ENCODE results near the gene PIK3CA. TPM values are rescaled to one million over a fixed set of nuclear protein-coding genes. Genes with fewer than 3 reads are reported as not detected.

The PIK3CA gene
- total and polyA plus RNA-seq, 10 donors, result 4.9 to 40.2 (median 30.9) TPM

- Histone ChIP-seq H3K27ac (no peak overlapping the region), H3K27me3 (replicated peaks in 1 of 7) (no peaks in the 10 kb centered on the region), H3K36me3 (no peaks in the 10 kb centered on the region), H3K4me1 (peaks cover 6 to 51% (median 29%) of the 10 kb centered on the region in 6 donors), H3K9me3 (peaks cover 0 to 30% (median 20%) of the 10 kb centered on the region in 8 donors), H3K4me3 (no peak overlapping the region)
- TF ChIP-seq POLR2AphosphoS5 (IDR thresholded peaks at IDR 0.05), result no peak
- TF ChIP-seq CTCF (IDR thresholded peaks at IDR 0.05 in 8 of 11, conservative IDR thresholded peaks at IDR 0.05 in 3 of 11), result no peak
- TF ChIP-seq POLR2A (IDR thresholded peaks at IDR 0.05), result no peak
- no peak for DNase-seq
- WGBS, 5 donors, result 77 to 91% (median 85%) methylated on average over 4 of the region's 4 CpGs
- intact Hi-C loops (cut with DNase I; ENCODE audit: low total_unique reads), result no loop called here
Observed at GRCh38 chr3:179264449-179264848, 116.3 kb downstream of the PIK3CA start.

GRCh38 chr3:179265092-179265491, 116.9 kb downstream of the PIK3CA start:
- no peak for DNase-seq
- H3K27ac ChIP-seq, result no peak overlapping the region
- H3K4me3 ChIP-seq, result no peak overlapping the region
- 87 to 100% (median 92%) methylated on average over 1 of the region's 1 CpG for WGBS, 5 donors
- intact Hi-C loops (cut with DNase I; ENCODE audit: low total_unique reads), result no loop called here
- H3K27me3 ChIP-seq (replicated peaks in 1 of 7), result no peaks in the 10 kb centered on the region
- no peaks in the 10 kb centered on the region for H3K36me3 ChIP-seq
- H3K9me3 ChIP-seq, result peaks cover 0 to 23% (median 14%) of the 10 kb centered on the region in 8 donors
- H3K4me1 ChIP-seq, result peaks cover 6 to 51% (median 29%) of the 10 kb centered on the region in 6 donors
- TF ChIP-seq POLR2AphosphoS5 (IDR thresholded peaks at IDR 0.05) (no peak), POLR2A (IDR thresholded peaks at IDR 0.05) (no peak), CTCF (IDR thresholded peaks at IDR 0.05 in 8 of 11, conservative IDR thresholded peaks at IDR 0.05 in 3 of 11) (no peak)

- Histone ChIP-seq H3K27me3 (replicated peaks in 1 of 7) (no peaks in the 10 kb centered on the region), H3K27ac (peak overlapping the region in 1 of 8 donors; percentile 51), H3K4me1 (peaks cover 6 to 51% (median 29%) of the 10 kb centered on the region in 6 donors), H3K4me3 (peak overlapping the region in 1 of 8 donors; percentile 45), H3K36me3 (no peaks in the 10 kb centered on the region), H3K9me3 (peaks cover 0 to 16% (median 8%) of the 10 kb centered on the region in 8 donors)
- intact Hi-C loops (cut with DNase I; ENCODE audit: low total_unique reads), result no loop called here
- no peak for DNase-seq
- WGBS, 5 donors, result 34 to 66% (median 51%) methylated on average over 4 of the region's 4 CpGs
- TF ChIP-seq CTCF (IDR thresholded peaks at IDR 0.05 in 8 of 11, conservative IDR thresholded peaks at IDR 0.05 in 3 of 11), result no peak
- no peak for TF ChIP-seq POLR2A (IDR thresholded peaks at IDR 0.05)
- TF ChIP-seq POLR2AphosphoS5 (IDR thresholded peaks at IDR 0.05), result no peak
Observed at GRCh38 chr3:179265875-179266274, 117.7 kb downstream of the PIK3CA start.

- Histone ChIP-seq H3K27me3 (replicated peaks in 1 of 7) (no peaks in the 10 kb centered on the region), H3K27ac (peak overlapping the region in 6 of 8 donors; percentile 38 to 67 (median 50)), H3K9me3 (peaks cover 0 to 15% (median 8%) of the 10 kb centered on the region in 8 donors), H3K4me1 (peaks cover 6 to 47% (median 26%) of the 10 kb centered on the region in 6 donors), H3K4me3 (peak overlapping the region in 5 of 8 donors; percentile 4 to 45 (median 14)), H3K36me3 (no peaks in the 10 kb centered on the region)
- WGBS, 5 donors, result 49 to 67% (median 55%) methylated on average over 20 to 21 of the region's 21 CpGs
- DNase-seq, result peak; percentile 82
- intact Hi-C loops (cut with DNase I; ENCODE audit: low total_unique reads), result no loop called here
- TF ChIP-seq POLR2A (IDR thresholded peaks at IDR 0.05), result no peak
- TF ChIP-seq POLR2AphosphoS5 (IDR thresholded peaks at IDR 0.05), result peak in 2 of 3 donors; percentile 65 to 73
Observed at GRCh38 chr3:179266701-179267211, 118.6 kb downstream of the PIK3CA start.

All from spleen (tissue), 11 donors.